ENCODE measurements around the gene GADD45A. TPM values are rescaled to one million over a fixed set of nuclear protein-coding genes. Genes with fewer than 3 reads are reported as not detected.

GADD45A gene
- polyA plus RNA-seq, 1 of the 3 experiments (the other 2 are of a cell fraction) = 164 TPM

- H3K27ac ChIP-seq (ENCODE audit: low read depth in 2 of 2, low read length in 1 of 2) = peak overlapping the region; percentile 83 to 95; a peak in 3 of 4 replicates
- H3K9ac ChIP-seq = no peak overlapping the region; the same call in 1 of the 2 replicates
- WGBS (ENCODE audit: low lambda C conversion rate) = 33% methylated on average over 2 of the region's 2 CpGs
- TF ChIP-seq JUND (IDR thresholded peaks at IDR 0.05) (peak; percentile 42; the same call in 1 of the 2 replicates), RXRA (IDR thresholded peaks at IDR 0.05; ENCODE audit: borderline replicate concordance, low read depth) (peak; percentile 36; the same call in 1 of the 2 replicates), NFIC (IDR thresholded peaks at IDR 0.05; ENCODE audit: borderline replicate concordance) (peak; percentile 23; the same call in 1 of the 2 replicates), POLR2AphosphoS5 (IDR thresholded peaks at IDR 0.05; ENCODE audit: low read depth, low read length) (peak; percentile 38; the same call in 1 of the 2 replicates), TAF1 (IDR thresholded peaks at IDR 0.05; ENCODE audit: borderline replicate concordance, low read depth, low read length) (peak; percentile 18; the same call in 1 of the 2 replicates), GABPA (IDR thresholded peaks at IDR 0.05; ENCODE audit: low read depth) (no peak), SMC3 (IDR thresholded peaks at IDR 0.05; ENCODE audit: low read depth, low read length) (no peak), TCF12 (IDR thresholded peaks at IDR 0.05) (peak; percentile 45), EP300 (IDR thresholded peaks at IDR 0.05; ENCODE audit: borderline replicate concordance in 1 of 2, low read depth in 1 of 2, low read length in 1 of 2) (peak in 1 of 2 experiments; percentile 39; a peak in 1 of 4 replicates), ELF1 (IDR thresholded peaks at IDR 0.05) (no peak)
- peaks cover 51% of the 10 kb centered on the region for H3K79me2 ChIP-seq (ENCODE audit: insufficient read depth)
- peaks cover 39 to 44% of the 10 kb centered on the region in 2 experiments for H3K4me1 ChIP-seq (ENCODE audit: control insufficient read depth in 1 of 2, insufficient read depth in 2 of 2, low read depth in 1 of 2, low read length in 1 of 2)
- H3K27me3 ChIP-seq (ENCODE audit: insufficient read depth) = no peaks in the 10 kb centered on the region
- peak overlapping the region; percentile 49 for H3K4me2 ChIP-seq
- H2AFZ ChIP-seq (ENCODE audit: low read depth) = no peak overlapping the region
- peaks cover 42% of the 10 kb centered on the region for H3F3A ChIP-seq (replicated peaks; ENCODE audit: insufficient read depth)
- H3K36me3 ChIP-seq (replicated peaks in 1 of 2; ENCODE audit: control insufficient read depth in 1 of 2, insufficient read depth in 2 of 2, low read length in 1 of 2) = no peaks in the 10 kb centered on the region
- H3K4me3 ChIP-seq (ENCODE audit: low read depth in 2 of 2, low read length in 1 of 2) = no peak overlapping the region
- CTCF ChIA-PET = interaction anchor here (0.9 to 1.0 kb wide), 3 partner anchors 8 to 328 kb away, joined by 3 read pairs; no protein-coding TSS in a partner anchor
- no peak for DNase-seq
- H3K9me2 ChIP-seq = no peaks in the 10 kb centered on the region
- POLR2A ChIA-PET = no interaction called here
- no peaks in the 10 kb centered on the region for H4K20me1 ChIP-seq (ENCODE audit: insufficient read depth)
- no peaks in the 10 kb centered on the region for H3K9me3 ChIP-seq
Observed at GRCh38 chr1:67723620-67724019, 38.6 kb downstream of the GADD45A start.

- Histone ChIP-seq H3K9ac (no peak overlapping the region; the same call in 1 of the 2 replicates), H3K4me1 (ENCODE audit: control insufficient read depth in 1 of 2, insufficient read depth in 2 of 2, low read depth in 1 of 2, low read length in 1 of 2) (peaks cover 35 to 44% of the 10 kb centered on the region in 2 experiments), H4K20me1 (ENCODE audit: insufficient read depth) (no peaks in the 10 kb centered on the region), H2AFZ (ENCODE audit: low read depth) (no peak overlapping the region), H3K4me3 (ENCODE audit: low read depth in 2 of 2, low read length in 1 of 2) (no peak overlapping the region), H3K27me3 (ENCODE audit: insufficient read depth) (no peaks in the 10 kb centered on the region), H3K36me3 (replicated peaks in 1 of 2; ENCODE audit: control insufficient read depth in 1 of 2, insufficient read depth in 2 of 2, low read length in 1 of 2) (peaks cover 0 to 4% of the 10 kb centered on the region in 2 experiments), H3K9me3 (no peaks in the 10 kb centered on the region), H3K79me2 (ENCODE audit: insufficient read depth) (peaks cover 49% of the 10 kb centered on the region), H3K27ac (ENCODE audit: low read depth in 2 of 2, low read length in 1 of 2) (peak overlapping the region; percentile 89 to 95), H3K4me2 (no peak overlapping the region; the same call in 1 of the 2 replicates), H3F3A (replicated peaks; ENCODE audit: insufficient read depth) (peaks cover 42% of the 10 kb centered on the region), H3K9me2 (no peaks in the 10 kb centered on the region)
- CTCF ChIA-PET = no interaction called here
- POLR2A ChIA-PET = no interaction called here
- no peak for DNase-seq
- WGBS (ENCODE audit: low lambda C conversion rate) = 25% methylated on average over 3 of the region's 3 CpGs
- no peak for TF ChIP-seq GATA2 (CRISPR knock-in tag; IDR thresholded peaks at IDR 0.05)
- TF ChIP-seq EZH2phosphoT487 (IDR thresholded peaks at IDR 0.05; ENCODE audit: borderline replicate concordance, low read depth) = no peak
- TF ChIP-seq RAD21 (IDR thresholded peaks at IDR 0.05; ENCODE audit: low read length) = 0 out of 2 replicates have a peak, but pooled peaks have one; percentile 1
- TF ChIP-seq PBX3 (IDR thresholded peaks at IDR 0.05) = peak; percentile 96
- peak; percentile 100 for TF ChIP-seq TCF12 (IDR thresholded peaks at IDR 0.05)
- peak; percentile 87; the same call in 1 of the 2 replicates for TF ChIP-seq RXRA (IDR thresholded peaks at IDR 0.05; ENCODE audit: borderline replicate concordance, low read depth)
- TF ChIP-seq USF2 (IDR thresholded peaks at IDR 0.05; ENCODE audit: borderline replicate concordance, low read depth, low read length) = no peak
- TF ChIP-seq TAF1 (IDR thresholded peaks at IDR 0.05; ENCODE audit: borderline replicate concordance, low read depth, low read length) = no peak; the same call in 1 of the 2 replicates
- no peak for TF ChIP-seq NRF1 (IDR thresholded peaks at IDR 0.05; ENCODE audit: low read depth, low read length)
- peak; percentile 58; the same call in 1 of the 2 replicates for TF ChIP-seq REST (IDR thresholded peaks at IDR 0.05; ENCODE audit: low read depth, low read length)
- no peak for TF ChIP-seq CTCF (IDR thresholded peaks at IDR 0.05)
- no peak for TF ChIP-seq GABPA (IDR thresholded peaks at IDR 0.05; ENCODE audit: low read depth)
- TF ChIP-seq EP300 (IDR thresholded peaks at IDR 0.05; ENCODE audit: borderline replicate concordance in 1 of 2, low read depth in 1 of 2, low read length in 1 of 2) = peak; percentile 87 to 97
- TF ChIP-seq TEAD4 (IDR thresholded peaks at IDR 0.05; ENCODE audit: borderline replicate concordance, insufficient read depth) = peak; percentile 89
Observed at GRCh38 chr1:67724928-67725560, 40.0 kb downstream of the GADD45A start.

Data from SK-N-SH (cell line).